ENCODE measurements around the gene ADARB2. TPM values are rescaled to one million over a fixed set of nuclear protein-coding genes. Genes with fewer than 3 reads are reported as not detected.
"Not testable (repeated sequence)": the region's sequence is repeated elsewhere in the genome, so short reads cannot be mapped to it uniquely, and the experiment has no call there.

The ADARB2 gene
- total and polyA plus RNA-seq, 2 experiments from 2014 or later: not detected

GRCh38 chr10:1431229-1431628, 306.1 kb downstream of the ADARB2 start:
- Histone ChIP-seq H3K9ac (no peak overlapping the region), H3K27ac (no peak overlapping the region), H3K4me2 (ENCODE audit: unreplicated experiment) (no peak overlapping the region), H3K4me1 (ENCODE audit: insufficient read depth) (no peaks in the 10 kb centered on the region), H3K9me2 (ENCODE audit: insufficient read depth) (no peaks in the 10 kb centered on the region), H2AFZ (no peak overlapping the region), H3K79me2 (ENCODE audit: insufficient read depth) (no peaks in the 10 kb centered on the region), H3K27me3 (replicated peaks; ENCODE audit: insufficient read depth) (no peaks in the 10 kb centered on the region), H3K9me3 (ENCODE audit: low read depth) (no peaks in the 10 kb centered on the region), H3K4me3 (no peak overlapping the region), H3K36me3 (ENCODE audit: low read depth) (no peaks in the 10 kb centered on the region), H4K20me1 (ENCODE audit: insufficient read depth) (no peaks in the 10 kb centered on the region), H3F3A (ENCODE audit: insufficient read depth) (no peaks in the 10 kb centered on the region)
- 7% methylated on average over 1 of the region's 1 CpG for WGBS, 2 experiments (ENCODE audit: low coverage in 1 of 2, low lambda C conversion rate in 2 of 2, missing lambda C conversion rate in 2 of 2)
- in situ Hi-C loops (cut with MboI): no loop called here
- TF ChIP-seq EZH2phosphoT487 (IDR thresholded peaks at IDR 0.05; ENCODE audit: insufficient read depth, low read depth): no peak
- no peak for DNase-seq

- H3K27ac ChIP-seq; H3K9ac ChIP-seq; H3K79me2 ChIP-seq (ENCODE audit: insufficient read depth); H3K36me3 ChIP-seq (ENCODE audit: low read depth); H3K4me3 ChIP-seq; H2AFZ ChIP-seq; in situ Hi-C loops (cut with MboI); DNase-seq; H3F3A ChIP-seq (ENCODE audit: insufficient read depth); H3K9me2 ChIP-seq (ENCODE audit: insufficient read depth); H4K20me1 ChIP-seq (ENCODE audit: insufficient read depth); H3K27me3 ChIP-seq (replicated peaks; ENCODE audit: insufficient read depth); H3K4me2 ChIP-seq (ENCODE audit: unreplicated experiment); H3K4me1 ChIP-seq (ENCODE audit: insufficient read depth); H3K9me3 ChIP-seq (ENCODE audit: low read depth): not testable (repeated sequence)
- 8 to 9% methylated on average over 3 of the region's 3 CpGs for WGBS, 2 experiments (ENCODE audit: low coverage in 1 of 2, low lambda C conversion rate in 2 of 2, missing lambda C conversion rate in 2 of 2)
Observed at GRCh38 chr10:1427521-1428186, 309.7 kb downstream of the ADARB2 start.

GRCh38 chr10:1426786-1427185, 310.5 kb downstream of the ADARB2 start:
- Histone ChIP-seq H3K9me3 (ENCODE audit: low read depth) (no peaks in the 10 kb centered on the region), H3F3A (ENCODE audit: insufficient read depth) (no peaks in the 10 kb centered on the region), H3K79me2 (ENCODE audit: insufficient read depth) (no peaks in the 10 kb centered on the region), H4K20me1 (ENCODE audit: insufficient read depth) (no peaks in the 10 kb centered on the region), H3K27ac (no peak overlapping the region), H3K27me3 (replicated peaks; ENCODE audit: insufficient read depth) (no peaks in the 10 kb centered on the region), H3K9ac (no peak overlapping the region), H3K4me3 (no peak overlapping the region), H3K4me1 (ENCODE audit: insufficient read depth) (no peaks in the 10 kb centered on the region), H3K9me2 (ENCODE audit: insufficient read depth) (no peaks in the 10 kb centered on the region), H2AFZ (no peak overlapping the region), H3K4me2 (ENCODE audit: unreplicated experiment) (no peak overlapping the region), H3K36me3 (ENCODE audit: low read depth) (no peaks in the 10 kb centered on the region)
- TF ChIP-seq EZH2 (IDR thresholded peaks at IDR 0.05; ENCODE audit: insufficient read depth, poor library complexity, severe bottlenecking) (no peak), EZH2phosphoT487 (IDR thresholded peaks at IDR 0.05; ENCODE audit: insufficient read depth, low read depth) (no peak)
- WGBS, 2 experiments (ENCODE audit: low coverage in 1 of 2, low lambda C conversion rate in 2 of 2, missing lambda C conversion rate in 2 of 2): 29 to 35% methylated on average over 6 of the region's 6 CpGs
- DNase-seq: no peak
- in situ Hi-C loops (cut with MboI): no loop called here

- H3F3A ChIP-seq (ENCODE audit: insufficient read depth): no peaks in the 10 kb centered on the region
- no peaks in the 10 kb centered on the region for H3K36me3 ChIP-seq (ENCODE audit: low read depth)
- no peak for TF ChIP-seq EZH2 (IDR thresholded peaks at IDR 0.05; ENCODE audit: insufficient read depth, poor library complexity, severe bottlenecking)
- no peak for TF ChIP-seq EZH2phosphoT487 (IDR thresholded peaks at IDR 0.05; ENCODE audit: insufficient read depth, low read depth)
- H4K20me1 ChIP-seq (ENCODE audit: insufficient read depth): no peaks in the 10 kb centered on the region
- no peaks in the 10 kb centered on the region for H3K4me1 ChIP-seq (ENCODE audit: insufficient read depth)
- H2AFZ ChIP-seq: no peak overlapping the region
- WGBS, 2 experiments (ENCODE audit: low coverage in 1 of 2, low lambda C conversion rate in 2 of 2, missing lambda C conversion rate in 2 of 2): 16 to 23% methylated on average over 7 of the region's 7 CpGs
- no peak for DNase-seq
- no peaks in the 10 kb centered on the region for H3K9me2 ChIP-seq (ENCODE audit: insufficient read depth)
- no peak overlapping the region for H3K4me2 ChIP-seq (ENCODE audit: unreplicated experiment)
- H3K79me2 ChIP-seq (ENCODE audit: insufficient read depth): no peaks in the 10 kb centered on the region
- no peaks in the 10 kb centered on the region for H3K9me3 ChIP-seq (ENCODE audit: low read depth)
- in situ Hi-C loops (cut with MboI): no loop called here
- no peak overlapping the region for H3K9ac ChIP-seq
- no peaks in the 10 kb centered on the region for H3K27me3 ChIP-seq (replicated peaks; ENCODE audit: insufficient read depth)
- no peak overlapping the region for H3K27ac ChIP-seq
- H3K4me3 ChIP-seq: no peak overlapping the region
Observed at GRCh38 chr10:1425879-1426278, 311.4 kb downstream of the ADARB2 start.

GRCh38 chr10:1424648-1425047, 312.7 kb downstream of the ADARB2 start:
- Histone ChIP-seq H3K36me3 (ENCODE audit: low read depth) (no peaks in the 10 kb centered on the region), H3K27me3 (replicated peaks; ENCODE audit: insufficient read depth) (no peaks in the 10 kb centered on the region), H2AFZ (no peak overlapping the region), H3K27ac (no peak overlapping the region), H3K4me2 (ENCODE audit: unreplicated experiment) (no peak overlapping the region), H3K4me1 (ENCODE audit: insufficient read depth) (no peaks in the 10 kb centered on the region), H3K9ac (no peak overlapping the region), H3F3A (ENCODE audit: insufficient read depth) (no peaks in the 10 kb centered on the region), H3K9me2 (ENCODE audit: insufficient read depth) (no peaks in the 10 kb centered on the region), H3K9me3 (ENCODE audit: low read depth) (no peaks in the 10 kb centered on the region), H3K79me2 (ENCODE audit: insufficient read depth) (no peaks in the 10 kb centered on the region), H4K20me1 (ENCODE audit: insufficient read depth) (no peaks in the 10 kb centered on the region), H3K4me3 (no peak overlapping the region)
- TF ChIP-seq EZH2phosphoT487 (IDR thresholded peaks at IDR 0.05; ENCODE audit: insufficient read depth, low read depth): no peak
- TF ChIP-seq EZH2 (IDR thresholded peaks at IDR 0.05; ENCODE audit: insufficient read depth, poor library complexity, severe bottlenecking): no peak
- in situ Hi-C loops (cut with MboI): no loop called here
- 67 to 73% methylated on average over 7 of the region's 7 CpGs for WGBS, 2 experiments (ENCODE audit: low coverage in 1 of 2, low lambda C conversion rate in 2 of 2, missing lambda C conversion rate in 2 of 2)
- no peak for DNase-seq
